PC-3 (cell line): ENCODE results near the gene PACRG. TPM values are rescaled to one million over a fixed set of nuclear protein-coding genes. Genes with fewer than 3 reads are reported as not detected.

Experiments
- ATAC-seq: fragments of 200-7000 bp; cut with Tn5 transposase; 2 replicates; pipeline ENCODE4 v1.9.1; 2020; ENCODE audit warnings: mild to moderate bottlenecking, moderate library complexity
- BruUV-seq: library from RNA; stranded (reverse); fragments of 400-500 nt; replicated peaks from 2 replicates; lab custom pipeline; 2021; lab: Mats Ljungman, UMichigan
- CTCF ChIA-PET: fragments of 300-600 bp; sonication (Branson Sonifier 250); formaldehyde crosslinking; loops from one replicate; lab custom pipeline; 2022; ENCODE audit warnings: antibody characterized with exemption; lab: Charles Lee
- POLR2A ChIA-PET: fragments of 300-600 bp; sonication (Branson Sonifier 250); formaldehyde crosslinking; loops from one replicate; lab custom pipeline; 2022; ENCODE audit warnings: antibody characterized with exemption; ENCODE audit not compliant: unreplicated experiment; lab: Charles Lee
- DNase-seq: peaks from one replicate; pipeline ENCODE4 v3.0.0-alpha.2; 2015
- H2AFZ ChIP-seq: fragments of 300-600 bp; sonication (generic); 2 replicates; pipeline ENCODE4 v1.6.0; 2016; ENCODE audit warnings: antibody characterized with exemption, low read length
- H3F3A ChIP-seq: fragments of 300-600 bp; sonication (generic); one replicate; pipeline ENCODE4 v1.6.0; 2017; ENCODE audit warnings: antibody characterized with exemption, low read length, control low read depth, mild to moderate bottlenecking; ENCODE audit not compliant: unreplicated experiment
- H3K27ac ChIP-seq: fragments of 300-600 bp; sonication (generic); 2 replicates; pipeline ENCODE4 v1.5.1; 2016; ENCODE audit warnings: mild to moderate bottlenecking, low read length
- H3K27me3 ChIP-seq: fragments of 300-600 bp; sonication (generic); 2 replicates; pipeline ENCODE4 v1.6.1; 2016; ENCODE audit warnings: low read length, mixed read lengths
- H3K36me3 ChIP-seq: fragments of 300-600 bp; sonication (generic); 2 replicates; pipeline ENCODE4 v1.6.1; 2016; ENCODE audit warnings: low read depth, mixed run types, low read length, mixed read lengths
- H3K4me1 ChIP-seq: fragments of 300-600 bp; sonication (generic); 2 replicates; pipeline ENCODE4 v1.5.1; 2016; ENCODE audit warnings: low read length; ENCODE audit not compliant: insufficient read depth
- H3K4me2 ChIP-seq: fragments of 300-600 bp; sonication (generic); 2 replicates; pipeline ENCODE4 v1.6.0; 2016; ENCODE audit warnings: low read length
- H3K4me3 ChIP-seq: fragments of 300-600 bp; sonication (generic); 2 replicates; pipeline ENCODE4 v1.5.1; 2016; ENCODE audit warnings: mild to moderate bottlenecking, low read length, mixed read lengths
- H3K79me2 ChIP-seq: fragments of 300-600 bp; sonication (generic); 2 replicates; pipeline ENCODE4 v1.6.1; 2017; ENCODE audit warnings: low read length, mixed read lengths
- H3K9ac ChIP-seq: fragments of 300-600 bp; sonication (generic); 2 replicates; pipeline ENCODE4 v1.6.0; 2016; ENCODE audit warnings: mild to moderate bottlenecking, low read length
- H3K9me2 ChIP-seq: fragments of 300-600 bp; sonication (generic); replicated peaks from 2 replicates; pipeline ENCODE4 v1.6.1; 2016; ENCODE audit warnings: mixed run types, low read length, mixed read lengths
- H3K9me3 ChIP-seq: fragments of 300-600 bp; sonication (generic); 2 replicates; pipeline ENCODE4 v1.6.1; 2016; ENCODE audit warnings: low read length, mixed read lengths
- H4K20me1 ChIP-seq: fragments of 300-600 bp; sonication (generic); 2 replicates; pipeline ENCODE4 v1.6.1; 2016; ENCODE audit warnings: low read length, mixed read lengths
- EZH2 ChIP-seq: fragments of 300-600 bp; sonication (generic); IDR thresholded peaks from one replicate; pipeline ENCODE4 v1.6.1; 2017; ENCODE audit warnings: antibody characterized with exemption, mild to moderate bottlenecking, low read length; ENCODE audit not compliant: unreplicated experiment
- EZH2phosphoT487 ChIP-seq: fragments of 300-600 bp; sonication (generic); IDR thresholded peaks from 2 replicates; pipeline ENCODE4 v1.6.1; 2018; ENCODE audit warnings: mild to moderate bottlenecking, antibody characterized with exemption, low read length, borderline replicate concordance
- intact Hi-C: fragments of 100-400 bp; cut with micrococcal nuclease; formaldehyde crosslinking; loops from 2 replicates; pipeline ENCODE4 v1.9.0; 2023
- total RNA-seq: library from RNA; depleted of rRNA; stranded (reverse); fragments of >200 nt; gene quantifications from 2 replicates; pipeline ENCODE4 v1.2.3, GENCODE V29; 2014
- TF ChIP-seq, protein P1 (sequence below): fragments of 300-600 bp; sonication (generic); conservative IDR thresholded peaks from 2 replicates; pipeline ENCODE4 v1.5.1; 2017; ENCODE audit warnings: antibody characterized with exemption, low read depth, mild to moderate bottlenecking, low read length

Gene PACRG
- total RNA-seq, 1 experiment from 2014 or later: not detected

DNA sequence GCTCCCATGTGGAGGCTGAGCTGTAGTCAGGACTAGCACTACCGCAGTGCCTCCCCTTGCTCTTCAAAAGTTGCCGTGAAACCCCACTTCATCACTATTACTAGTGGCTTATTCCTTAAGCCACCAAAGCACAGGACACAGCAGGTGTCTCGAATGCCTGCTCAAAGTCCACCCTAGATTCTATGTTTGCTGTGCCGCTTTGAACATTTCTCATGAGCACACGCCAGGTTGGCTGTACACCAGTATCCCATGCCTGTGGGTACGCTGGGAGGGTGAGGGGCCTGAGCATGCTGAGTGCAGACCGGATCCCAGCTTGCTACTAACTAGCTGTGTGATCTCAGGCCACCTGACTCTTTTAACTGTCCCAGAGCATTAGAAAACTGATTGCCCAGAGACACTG lies 350.9 kb downstream of the PACRG start:
- Histone ChIP-seq H3K4me1 (no peaks in the 10 kb centered on the region), H3K9ac (no peak overlapping the region), H3K4me3 (no peak overlapping the region), H3K4me2 (no peak overlapping the region), H4K20me1 (no peaks in the 10 kb centered on the region), H3K27me3 (no peaks in the 10 kb centered on the region), H3K9me3 (no peaks in the 10 kb centered on the region), H3F3A (no peaks in the 10 kb centered on the region), H2AFZ (no peak overlapping the region), H3K79me2 (no peaks in the 10 kb centered on the region), H3K9me2 (no peaks in the 10 kb centered on the region), H3K27ac (no peak overlapping the region), H3K36me3 (no peaks in the 10 kb centered on the region)
- no peak for ATAC-seq
- CTCF ChIA-PET: no interaction called here
- intact Hi-C loops: no loop called here
- no peak for DNase-seq
- BruUV-seq: no TSS peak
- no peak for TF ChIP-seq EZH2
- TF ChIP-seq EZH2phosphoT487: no peak
- TF ChIP-seq, protein P1, sequence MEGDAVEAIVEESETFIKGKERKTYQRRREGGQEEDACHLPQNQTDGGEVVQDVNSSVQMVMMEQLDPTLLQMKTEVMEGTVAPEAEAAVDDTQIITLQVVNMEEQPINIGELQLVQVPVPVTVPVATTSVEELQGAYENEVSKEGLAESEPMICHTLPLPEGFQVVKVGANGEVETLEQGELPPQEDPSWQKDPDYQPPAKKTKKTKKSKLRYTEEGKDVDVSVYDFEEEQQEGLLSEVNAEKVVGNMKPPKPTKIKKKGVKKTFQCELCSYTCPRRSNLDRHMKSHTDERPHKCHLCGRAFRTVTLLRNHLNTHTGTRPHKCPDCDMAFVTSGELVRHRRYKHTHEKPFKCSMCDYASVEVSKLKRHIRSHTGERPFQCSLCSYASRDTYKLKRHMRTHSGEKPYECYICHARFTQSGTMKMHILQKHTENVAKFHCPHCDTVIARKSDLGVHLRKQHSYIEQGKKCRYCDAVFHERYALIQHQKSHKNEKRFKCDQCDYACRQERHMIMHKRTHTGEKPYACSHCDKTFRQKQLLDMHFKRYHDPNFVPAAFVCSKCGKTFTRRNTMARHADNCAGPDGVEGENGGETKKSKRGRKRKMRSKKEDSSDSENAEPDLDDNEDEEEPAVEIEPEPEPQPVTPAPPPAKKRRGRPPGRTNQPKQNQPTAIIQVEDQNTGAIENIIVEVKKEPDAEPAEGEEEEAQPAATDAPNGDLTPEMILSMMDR: no peak
- POLR2A ChIA-PET: no interaction called here

DNA sequence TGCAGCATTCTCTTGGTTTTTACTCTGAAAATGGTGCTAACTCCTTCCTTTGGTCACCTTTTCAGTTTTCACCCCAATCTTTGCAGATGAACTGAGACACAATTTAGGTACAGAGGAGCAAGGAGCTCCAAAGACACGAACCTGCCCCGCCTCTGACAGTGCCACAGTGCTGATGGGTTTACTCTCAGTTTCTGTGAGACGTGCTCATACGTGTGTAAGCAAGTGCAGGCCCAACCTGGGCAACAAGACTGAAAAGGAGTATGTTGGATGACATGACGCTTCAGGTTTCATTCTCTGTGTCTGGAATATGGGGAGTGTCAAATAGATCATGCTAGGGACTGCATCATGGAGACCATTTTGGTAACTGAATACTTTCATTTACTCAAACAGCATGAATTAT lies 352.5 kb downstream of the PACRG start:
- CTCF ChIA-PET: no interaction called here
- no TSS peak for BruUV-seq
- ATAC-seq: no peak
- no peaks in the 10 kb centered on the region for H3K9me2 ChIP-seq
- H3K36me3 ChIP-seq: no peaks in the 10 kb centered on the region
- no peaks in the 10 kb centered on the region for H4K20me1 ChIP-seq
- H3K27me3 ChIP-seq: no peaks in the 10 kb centered on the region; the same call in 1 of the 2 replicates
- no peaks in the 10 kb centered on the region for H3K79me2 ChIP-seq
- H3K27ac ChIP-seq: no peak overlapping the region
- H3F3A ChIP-seq: no peaks in the 10 kb centered on the region
- no peak overlapping the region for H3K4me2 ChIP-seq
- no peak overlapping the region for H2AFZ ChIP-seq
- no peaks in the 10 kb centered on the region for H3K9me3 ChIP-seq
- intact Hi-C loops: no loop called here
- POLR2A ChIA-PET: no interaction called here
- DNase-seq: no peak
- no peak overlapping the region for H3K4me3 ChIP-seq
- H3K9ac ChIP-seq: no peak overlapping the region
- no peaks in the 10 kb centered on the region for H3K4me1 ChIP-seq
- TF ChIP-seq EZH2 (no peak), EZH2phosphoT487 (no peak)
- TF ChIP-seq, protein P1: no peak

DNA sequence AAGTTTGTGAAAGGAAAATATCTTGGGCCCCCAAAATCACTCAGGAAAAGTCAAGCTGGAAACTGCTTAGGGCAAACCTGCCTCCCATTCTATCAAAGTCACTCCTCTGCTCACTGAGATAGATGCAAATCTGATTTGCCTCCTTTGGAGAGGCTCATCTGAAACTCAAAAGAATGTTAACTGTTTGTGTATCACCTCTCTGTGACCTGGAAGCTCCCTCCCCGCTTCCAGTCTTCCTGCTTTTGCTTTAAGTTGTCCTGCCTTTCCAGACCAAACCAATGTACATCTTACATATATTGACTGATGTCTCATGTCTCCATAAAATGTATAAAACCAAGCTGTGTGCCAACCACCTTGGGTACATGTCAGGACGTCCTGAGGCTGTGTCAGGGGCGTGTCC lies 355.4 kb downstream of the PACRG start:
- H3K9me3 ChIP-seq: no peaks in the 10 kb centered on the region
- ATAC-seq (no peak), DNase-seq (no peak)
- no peaks in the 10 kb centered on the region; the same call in 1 of the 2 replicates for H3K27me3 ChIP-seq
- intact Hi-C loops: no loop called here
- H3K27ac ChIP-seq: no peak overlapping the region
- CTCF ChIA-PET: no interaction called here
- H3K4me2 ChIP-seq: no peak overlapping the region
- no peak overlapping the region for H3K4me3 ChIP-seq
- H3K79me2 ChIP-seq: no peaks in the 10 kb centered on the region
- POLR2A ChIA-PET: no interaction called here
- no peaks in the 10 kb centered on the region for H3K36me3 ChIP-seq
- no peaks in the 10 kb centered on the region for H3K4me1 ChIP-seq
- H3K9me2 ChIP-seq: no peaks in the 10 kb centered on the region
- no peaks in the 10 kb centered on the region for H3F3A ChIP-seq
- no peaks in the 10 kb centered on the region for H4K20me1 ChIP-seq
- no TSS peak for BruUV-seq
- TF ChIP-seq EZH2 (no peak), EZH2phosphoT487 (no peak)
- TF ChIP-seq, protein P1: no peak
- no peak overlapping the region for H2AFZ ChIP-seq
- no peak overlapping the region for H3K9ac ChIP-seq
